ENCODE measurements around the gene E2F7.

The E2F7 gene

DNA sequence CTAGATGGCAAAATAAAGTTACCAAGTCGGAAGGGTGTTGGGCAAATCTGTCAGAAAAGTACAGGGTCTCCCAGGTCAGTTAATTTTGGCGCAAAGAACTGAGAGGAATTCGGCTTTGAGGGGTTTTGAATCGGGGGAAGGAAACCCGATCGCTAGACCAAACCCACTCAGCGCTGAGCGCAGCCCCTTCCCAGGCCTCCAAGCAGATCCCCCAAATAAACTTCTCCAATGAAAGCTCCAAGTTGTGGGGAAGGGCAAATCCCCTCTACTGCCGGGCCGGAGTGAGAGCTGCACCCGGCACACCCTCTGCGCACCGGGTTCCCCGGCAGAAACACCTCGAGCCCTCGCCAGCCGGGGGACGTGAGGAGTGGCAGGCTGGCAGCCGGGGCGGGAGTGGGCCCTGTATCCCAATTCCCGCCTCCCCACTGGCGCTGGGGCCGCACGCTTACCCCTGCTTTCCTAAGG is 441 bp downstream of the E2F7 start:
- no peak for DNase-seq

DNA sequence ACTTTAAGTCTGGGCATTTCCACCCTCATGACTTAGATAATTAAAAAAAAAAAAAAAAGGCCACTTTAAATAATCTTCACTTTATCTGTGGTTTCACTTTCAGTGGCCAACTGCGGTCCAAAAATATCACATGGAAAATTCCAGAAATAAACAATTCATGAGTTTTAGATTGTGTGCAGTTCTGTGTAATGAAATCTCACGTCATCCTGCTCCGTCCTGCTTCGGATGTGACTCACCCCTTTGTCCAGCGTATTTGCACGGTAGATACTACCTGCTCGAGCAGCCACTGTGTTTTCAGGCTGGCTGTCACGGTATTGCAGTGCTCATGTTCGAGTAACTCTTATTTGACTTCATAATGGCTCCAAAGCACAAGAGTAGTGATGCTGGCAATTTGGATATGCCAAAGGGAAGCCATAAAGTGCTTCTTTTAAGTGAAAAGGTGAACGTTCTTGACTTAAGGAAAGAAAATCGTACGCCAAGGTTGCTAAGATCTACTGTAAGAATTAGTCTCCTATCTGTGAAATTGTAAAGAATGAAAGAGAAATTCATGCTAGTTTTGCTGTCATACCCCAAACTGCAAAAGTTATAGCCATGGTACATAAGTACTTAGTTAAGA is 2.4 kb downstream of the E2F7 start:
- DNase-seq, result no peak

DNA sequence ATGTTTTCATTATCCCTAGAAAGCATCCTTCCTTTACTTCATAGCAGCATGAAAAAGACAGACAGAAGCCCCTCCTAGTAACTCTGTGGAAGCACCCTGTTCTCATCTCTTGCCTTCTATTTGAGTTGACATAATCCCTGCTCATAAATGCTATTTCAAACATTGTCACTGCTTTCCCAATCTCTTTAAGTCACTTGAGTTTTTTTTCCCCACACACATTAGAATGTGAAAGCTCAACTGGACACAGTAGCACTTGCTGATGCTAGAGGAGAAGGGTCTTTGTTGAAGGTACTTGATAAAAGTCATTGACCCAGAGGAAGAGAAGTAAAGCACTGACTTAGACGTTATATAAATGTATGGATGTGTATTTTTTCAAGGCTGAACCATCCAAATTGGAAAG is 3.0 kb downstream of the E2F7 start:
- DNase-seq, result no peak

DNA sequence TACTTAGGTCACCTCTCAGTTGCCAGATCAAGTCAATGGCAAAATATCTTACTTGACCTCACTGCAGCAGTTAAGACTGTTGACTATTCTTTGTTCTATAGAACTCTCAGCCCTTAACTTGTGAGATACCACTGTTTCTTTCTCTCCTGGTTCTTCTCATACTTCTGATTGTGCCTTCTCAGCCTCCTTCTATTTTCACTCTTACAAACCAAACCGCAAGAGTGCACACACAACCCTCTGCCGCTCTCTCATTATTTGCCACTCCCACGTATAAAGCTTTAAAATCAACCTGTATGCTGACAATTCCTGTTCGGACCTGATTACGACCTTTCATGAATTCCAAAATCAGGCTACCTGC is 4.5 kb downstream of the E2F7 start:
- DNase-seq, result no peak

DNA sequence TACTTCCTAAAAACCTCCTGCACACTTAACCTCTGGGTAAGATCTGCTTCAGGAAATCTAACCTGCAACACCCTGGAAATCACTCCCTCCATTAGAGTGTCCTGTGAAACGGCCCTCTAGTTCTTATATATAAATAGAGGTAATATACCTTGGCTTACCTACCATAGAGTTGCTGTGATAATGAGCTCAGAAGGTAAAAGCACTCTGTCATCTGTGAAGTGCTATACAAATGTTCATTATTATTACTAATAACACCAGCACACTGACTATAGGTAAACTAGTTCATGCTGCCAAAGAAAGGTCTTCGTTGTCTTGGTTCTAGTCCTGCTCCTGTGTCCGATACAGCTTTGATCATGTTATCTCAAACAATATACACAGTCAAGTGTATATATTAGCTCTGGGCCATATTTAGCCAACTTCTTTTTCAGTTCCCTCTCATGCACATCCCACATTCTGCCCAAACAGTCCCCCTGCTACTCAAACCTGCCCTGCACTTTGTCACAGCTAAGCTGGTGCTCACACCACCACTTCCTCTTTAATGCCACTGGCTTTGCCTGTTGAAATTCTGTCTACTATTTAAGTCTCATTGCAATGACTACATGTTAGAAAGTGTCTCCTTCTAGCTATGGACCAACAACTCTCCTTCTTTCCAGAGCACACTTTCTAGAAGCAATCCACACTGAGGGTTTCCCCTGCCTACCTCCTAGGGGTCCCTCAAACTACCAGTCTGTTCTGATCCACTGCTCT is 5.1 kb downstream of the E2F7 start:
- DNase-seq, result no peak

DNA sequence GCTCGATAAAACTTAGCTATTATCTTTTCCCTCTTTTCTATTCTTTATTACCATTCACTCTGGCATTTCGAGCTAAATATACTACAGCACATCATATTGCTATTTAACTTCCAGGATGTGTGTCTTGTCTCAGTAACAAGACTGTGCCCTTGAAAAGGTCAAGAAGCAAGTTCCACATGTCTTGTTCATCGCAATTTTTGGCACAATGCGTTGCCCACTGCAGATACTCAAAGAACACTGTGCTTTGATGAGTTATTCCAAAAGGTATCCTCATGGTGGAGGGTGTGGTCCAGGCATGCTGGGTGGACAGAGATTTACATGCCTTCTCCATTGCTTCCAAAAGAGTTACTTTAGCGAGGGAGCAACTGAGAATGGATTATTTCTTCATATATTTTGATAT is 6.6 kb downstream of the E2F7 start:
- peak; percentile 18 for DNase-seq

DNA sequence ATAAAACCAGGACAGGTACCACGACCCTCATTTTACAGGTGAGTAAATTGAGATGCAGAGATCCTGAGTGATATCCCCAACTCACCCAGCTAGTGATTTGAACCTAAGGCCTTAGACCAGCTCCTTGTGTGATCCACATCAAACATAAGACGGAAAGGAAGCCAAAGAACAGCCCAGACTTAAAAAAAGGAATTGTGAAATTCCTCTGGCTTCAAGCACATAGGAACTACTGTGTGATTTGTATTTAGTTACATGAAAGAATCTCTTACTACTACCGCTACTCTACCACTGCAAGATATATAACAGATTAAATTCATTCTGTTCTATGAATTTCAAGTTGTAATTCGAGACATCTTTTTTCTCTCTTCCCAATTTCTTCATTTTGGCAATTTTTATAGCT is 10.5 kb downstream of the E2F7 start:
- no peak for DNase-seq

DNA sequence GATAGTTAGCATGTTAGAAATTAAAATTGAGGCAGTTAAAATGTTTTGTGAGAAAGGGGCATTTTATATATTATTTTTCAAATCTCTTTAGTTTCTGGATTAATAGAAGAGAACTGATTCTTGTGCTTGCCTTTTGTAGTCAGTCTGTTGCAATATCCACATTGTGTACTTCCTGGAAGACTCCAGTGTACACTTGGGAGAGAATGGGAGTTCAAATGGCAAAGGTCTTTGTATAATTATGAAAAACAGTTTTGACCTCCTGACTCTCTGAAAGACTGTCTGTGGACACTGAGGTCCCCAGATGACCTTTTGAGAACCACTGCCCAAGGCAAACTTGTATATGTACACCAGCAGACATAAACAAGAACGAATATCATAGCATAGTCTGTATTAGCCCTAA is 12.1 kb downstream of the E2F7 start:
- DNase-seq, result no peak

DNA sequence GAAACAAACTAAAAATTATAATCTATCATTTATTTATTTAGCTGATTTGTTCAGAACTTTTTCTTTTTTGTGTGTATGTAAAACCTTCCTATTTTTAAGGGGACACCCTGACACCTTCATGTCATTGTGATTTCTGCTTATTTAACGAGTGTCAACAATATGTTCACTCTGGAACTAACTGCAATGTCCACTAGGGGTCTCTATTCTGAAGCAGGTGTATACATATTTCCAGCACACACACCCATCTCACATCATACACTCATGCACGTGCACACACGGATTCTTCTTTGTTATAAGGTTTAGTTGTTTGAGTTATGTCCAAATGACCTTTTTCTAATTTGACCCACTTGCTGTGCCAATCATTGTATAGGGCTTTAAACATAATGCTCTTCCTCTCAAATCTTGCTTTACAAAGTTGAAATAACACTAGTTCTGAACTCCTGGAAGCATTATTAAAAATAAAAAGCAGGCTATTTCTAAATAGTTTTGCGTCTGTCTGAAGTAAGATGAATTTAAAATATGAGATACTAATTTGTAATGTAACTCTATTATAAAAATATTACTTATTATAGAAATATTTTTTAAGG is 15.5 kb downstream of the E2F7 start:
- peak; percentile 63 for DNase-seq

DNA sequence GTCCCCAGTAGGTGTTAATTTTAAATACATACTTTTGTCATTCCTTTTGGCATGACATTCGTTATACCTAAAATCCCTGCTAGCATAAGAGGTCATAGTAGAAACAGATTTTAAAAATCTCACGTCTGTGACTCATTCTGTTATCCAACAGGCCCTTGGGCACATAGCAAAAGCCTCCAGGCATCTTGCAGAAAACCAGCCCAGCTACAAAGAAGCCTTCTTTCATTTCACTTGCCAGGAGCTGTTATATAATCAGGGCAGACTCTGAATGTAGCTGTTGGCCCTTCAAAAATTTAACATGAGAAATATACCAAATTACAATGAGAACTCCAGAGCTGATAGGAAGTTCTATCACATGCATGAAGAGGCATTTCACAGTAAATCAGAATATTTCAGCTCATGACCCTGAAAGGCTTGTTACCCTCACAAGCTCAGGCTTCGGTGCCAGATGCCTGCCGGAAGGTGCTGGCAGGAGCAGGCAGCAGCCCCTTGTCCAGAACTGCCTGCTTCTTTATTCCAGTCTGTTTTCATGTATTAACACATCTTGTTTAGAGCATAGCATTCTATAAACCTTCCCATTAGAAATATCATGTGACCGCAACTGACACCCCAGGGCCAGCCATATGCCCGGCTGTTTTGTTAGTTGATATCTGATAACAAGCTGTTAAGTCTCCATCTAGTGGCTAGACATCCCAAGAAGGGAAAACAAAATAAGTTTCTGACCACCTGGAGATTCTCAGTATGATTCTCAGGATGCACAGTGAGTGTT is 17.8 kb downstream of the E2F7 start:
- DNase-seq, result no peak

DNA sequence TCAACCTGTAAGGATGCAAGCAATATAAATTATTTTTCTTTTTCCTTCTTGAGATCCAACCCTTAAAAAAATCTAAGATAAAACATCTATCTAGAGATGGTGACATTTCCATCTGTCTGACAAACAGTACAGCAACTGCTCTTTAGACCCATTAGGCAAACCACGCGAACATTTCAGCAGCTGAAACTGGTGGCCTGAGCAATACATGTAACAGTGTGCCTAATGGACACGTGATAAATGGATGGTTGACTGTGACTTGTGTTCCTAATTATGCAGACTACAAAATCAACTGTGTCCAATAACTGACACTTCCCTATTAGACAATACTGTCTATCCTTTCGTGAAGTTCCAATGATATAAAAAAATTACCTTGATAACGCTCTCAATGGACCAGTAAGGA is 18.9 kb downstream of the E2F7 start:
- DNase-seq, result no peak

DNA sequence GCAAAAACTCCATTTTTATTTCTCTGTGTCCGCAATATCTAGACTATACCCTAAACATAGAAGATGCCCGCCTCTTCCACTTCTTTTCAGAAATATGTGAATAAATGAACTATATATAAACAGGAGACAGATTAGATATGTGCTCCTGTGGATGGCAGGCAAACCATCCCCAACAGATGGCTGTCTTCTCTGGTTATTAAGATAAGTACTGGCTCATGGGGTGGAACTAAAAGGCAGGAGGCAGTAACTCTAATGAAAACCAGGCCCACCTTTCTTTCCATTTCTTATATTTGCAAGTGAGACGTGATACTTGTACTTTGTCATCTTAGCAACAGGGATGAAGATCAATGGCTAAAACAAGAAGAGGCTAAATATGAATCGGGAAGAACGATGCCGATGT is 20.2 kb downstream of the E2F7 start:
- DNase-seq, result no peak

DNA sequence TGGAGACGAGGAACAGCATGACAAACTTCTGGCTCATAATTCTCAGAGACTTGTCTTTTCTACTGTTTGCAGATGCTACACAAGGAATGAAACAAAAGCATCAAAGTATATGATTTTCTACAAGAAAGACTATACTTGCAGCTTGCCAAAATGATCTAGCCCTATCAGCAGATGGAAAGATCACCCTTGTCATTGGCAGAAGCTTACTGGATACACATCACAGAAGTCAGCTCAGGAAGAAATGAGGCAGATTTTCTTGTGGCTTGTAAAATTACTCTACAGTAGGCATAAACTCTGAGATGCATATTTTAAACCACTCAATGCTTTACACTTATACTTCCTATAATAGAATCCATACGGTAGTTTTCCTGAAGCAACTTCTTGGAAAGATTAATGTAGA is 20.6 kb downstream of the E2F7 start:
- DNase-seq, result no peak

DNA sequence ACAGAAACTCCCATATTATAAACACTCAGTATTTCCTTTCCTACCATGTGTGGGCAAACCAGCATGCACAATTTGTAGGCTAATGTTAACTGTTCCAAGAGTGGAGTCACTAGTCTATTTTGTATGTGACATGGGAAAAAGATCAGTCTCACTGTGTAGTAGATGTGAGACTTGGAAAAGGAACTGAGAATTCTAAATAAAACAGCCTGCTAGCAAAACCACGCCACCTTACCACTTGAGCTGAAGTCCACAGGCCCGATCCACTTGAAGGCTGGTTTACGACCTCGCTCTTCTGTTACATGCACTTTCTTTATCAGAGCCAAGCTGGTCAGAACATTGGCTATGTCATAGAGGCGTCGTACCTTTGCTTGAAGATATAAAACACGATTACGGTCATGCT is 22.5 kb downstream of the E2F7 start:
- DNase-seq, result no peak

DNA sequence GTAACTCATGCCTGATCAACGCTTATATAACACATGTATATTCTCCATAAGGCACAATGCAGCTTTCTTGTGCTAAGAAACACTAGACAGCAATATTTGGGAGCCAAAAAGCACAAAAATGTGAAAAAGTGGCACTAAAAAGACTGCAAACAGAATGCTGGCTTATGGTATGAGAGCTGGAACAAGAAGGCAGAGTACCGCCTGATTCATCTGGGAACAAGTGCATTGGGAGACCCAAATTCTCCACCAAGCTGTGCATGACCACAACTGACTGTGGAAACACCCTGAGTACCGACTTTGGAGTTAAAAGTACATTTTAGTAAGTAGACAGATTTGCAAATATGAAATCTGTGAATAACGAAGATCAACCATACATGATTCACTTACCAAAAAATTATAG is 25.1 kb downstream of the E2F7 start:
- DNase-seq, result no peak

DNA sequence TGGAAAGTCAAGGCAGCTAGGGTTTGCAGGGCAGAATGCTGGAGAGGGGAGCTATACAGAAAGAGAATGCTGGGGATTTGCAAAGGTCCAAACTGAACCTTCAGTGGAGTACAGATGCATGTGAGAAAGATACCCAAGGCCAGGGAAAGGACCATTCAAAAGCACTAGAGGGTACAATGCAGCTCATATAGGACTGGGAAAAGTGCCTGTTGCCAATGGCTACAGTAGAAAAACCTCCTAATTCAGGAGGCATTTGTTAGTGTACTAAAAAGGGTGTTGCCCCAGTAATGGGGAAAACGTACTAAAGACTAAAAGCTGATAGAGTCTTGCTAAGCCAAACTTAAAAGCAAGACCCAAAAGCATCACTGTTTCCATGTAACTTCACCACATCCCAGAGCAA is 30.1 kb downstream of the E2F7 start:
- DNase-seq, result no peak

DNA sequence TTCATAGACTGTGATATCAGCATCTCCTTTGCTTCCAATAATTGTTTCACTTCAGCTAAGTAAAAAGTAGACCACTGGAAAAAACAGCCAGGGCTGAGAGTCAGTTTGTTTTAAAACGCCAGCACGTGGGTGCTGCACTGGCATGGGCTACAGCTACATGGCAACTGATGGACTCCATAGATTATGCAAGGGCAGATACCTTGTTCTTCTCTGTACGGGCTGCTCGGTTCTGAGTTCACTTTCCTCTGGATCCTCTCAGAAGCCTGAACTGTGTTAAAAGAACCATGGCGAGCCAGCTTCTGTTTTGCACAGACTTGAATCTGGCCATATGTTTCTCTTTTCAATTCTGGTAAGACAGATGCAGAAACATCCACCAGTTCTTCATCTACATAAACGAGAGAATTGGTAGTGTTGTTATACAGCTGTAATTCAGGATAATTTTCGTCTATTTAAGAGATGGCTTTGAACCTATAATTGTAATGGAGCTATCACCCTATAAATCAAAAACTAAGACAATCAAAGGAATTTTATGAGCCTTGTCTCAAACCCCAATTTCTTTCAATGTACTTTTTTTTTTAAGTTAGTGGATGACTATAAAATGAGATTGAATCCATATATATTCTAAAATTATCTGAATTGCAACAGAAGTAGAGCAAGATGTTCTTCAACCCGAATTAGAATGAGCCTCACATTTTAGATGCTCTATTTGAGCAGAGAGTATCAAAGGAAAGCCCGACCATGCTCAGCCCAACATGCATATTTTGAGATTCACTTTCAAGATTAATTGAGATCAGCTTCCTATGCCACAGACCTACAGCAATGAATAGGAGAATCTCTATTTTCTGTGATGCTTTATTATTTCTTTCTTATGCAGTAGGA is 31.5 kb downstream of the E2F7 start:
- DNase-seq, result no peak

DNA sequence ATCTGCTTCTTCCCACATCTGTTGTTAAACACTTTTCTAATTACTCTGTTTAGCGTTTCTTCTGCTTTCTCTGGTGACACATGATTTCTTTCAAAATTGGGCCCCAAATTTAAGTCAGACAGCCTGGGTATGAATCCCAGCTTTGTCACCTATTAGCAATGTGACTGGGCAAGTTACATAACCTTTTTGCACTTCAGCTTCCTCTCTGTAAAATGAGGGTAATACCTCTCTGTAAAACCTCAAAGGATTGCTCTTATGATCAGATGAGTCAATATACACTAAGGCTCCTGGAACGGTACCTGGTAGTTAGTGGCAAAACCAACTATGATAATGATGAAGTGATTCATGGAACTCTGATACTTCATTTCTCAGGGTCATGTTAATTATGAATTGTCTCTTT is 33.0 kb downstream of the E2F7 start:
- no peak for DNase-seq

DNA sequence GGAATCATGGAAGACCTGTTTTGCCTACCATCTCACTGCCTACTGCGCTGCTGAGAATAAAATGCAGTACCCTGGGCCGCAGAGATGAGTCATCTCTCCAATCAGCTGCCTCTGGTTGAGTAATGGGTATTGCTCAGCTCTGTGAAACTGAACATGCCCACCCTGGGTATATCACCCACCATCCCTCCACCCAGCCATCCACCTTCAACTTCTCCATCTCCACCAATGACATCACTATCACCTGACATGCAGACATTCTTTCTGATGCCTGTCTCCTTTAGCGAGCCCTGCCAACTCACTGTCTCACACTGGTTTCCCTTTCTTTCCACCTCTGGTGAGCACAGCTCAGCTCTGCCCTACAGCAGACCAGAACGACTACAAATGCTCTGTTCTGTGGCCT is 33.6 kb downstream of the E2F7 start:
- peak; percentile 18 for DNase-seq

DNA sequence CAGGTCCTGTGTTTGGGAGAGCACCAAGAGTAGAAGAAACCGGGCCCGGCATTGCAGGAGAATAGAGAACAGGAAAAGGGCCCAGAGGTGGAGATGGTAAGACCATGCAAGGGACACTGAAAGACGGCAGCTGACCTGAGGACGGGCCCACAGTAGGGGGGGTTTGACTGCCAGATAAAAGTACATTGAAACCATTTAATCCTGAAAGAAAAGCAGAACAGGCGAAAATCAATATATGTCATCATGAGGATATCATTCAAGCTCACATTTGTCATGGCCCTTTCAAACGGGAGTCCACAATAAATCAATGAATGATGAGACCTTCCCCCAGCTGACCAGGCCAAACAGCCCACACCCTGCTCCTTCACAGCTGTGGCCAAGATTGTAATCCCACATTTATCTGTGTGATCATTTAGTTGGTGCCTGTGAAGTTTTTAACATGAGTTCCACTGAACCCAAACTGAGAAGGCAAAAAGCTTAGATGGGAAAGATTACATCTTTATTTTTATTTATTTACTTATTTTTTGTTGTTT is 39.5 kb downstream of the E2F7 start:
- DNase-seq, result no peak

DNA sequence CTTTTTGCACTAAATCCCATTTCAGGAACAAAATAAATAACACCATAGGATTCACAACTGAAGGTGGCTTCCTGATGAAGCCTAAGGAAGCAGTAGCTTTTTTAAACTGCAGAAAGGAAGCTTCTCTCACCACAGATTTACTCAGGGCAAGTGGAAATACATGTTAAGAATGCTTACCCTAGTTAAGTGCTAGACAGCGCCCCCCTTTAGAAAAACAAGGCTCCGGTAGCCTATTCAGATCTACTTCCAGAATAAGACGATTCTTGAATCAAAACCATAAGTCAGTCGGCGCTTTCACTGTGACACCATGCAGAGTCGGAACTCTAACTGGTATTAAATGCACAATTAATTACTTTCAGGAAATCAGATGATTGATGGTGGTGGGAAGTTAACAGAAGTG is 41.9 kb downstream of the E2F7 start:
- DNase-seq, result no peak

DNA sequence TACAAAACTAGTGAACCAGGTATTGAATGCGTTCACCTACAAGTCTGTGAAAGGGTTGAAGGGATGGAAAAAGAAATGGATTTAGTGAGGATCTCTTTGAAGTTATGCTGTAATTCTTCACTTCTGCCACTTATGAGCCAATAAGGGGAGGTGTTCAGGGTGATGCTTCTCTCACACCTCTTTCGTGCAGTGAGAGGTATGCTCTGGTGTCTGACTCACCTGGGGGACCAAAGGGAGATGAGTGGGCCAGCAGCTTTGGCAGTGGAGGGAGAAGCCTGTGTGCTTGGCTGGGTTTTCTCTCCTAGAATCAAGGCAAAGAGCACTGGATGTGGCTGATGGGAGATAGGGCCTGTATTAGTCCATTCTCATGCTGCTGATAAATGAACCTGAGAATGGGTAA is 45.4 kb downstream of the E2F7 start:
- DNase-seq, result no peak

Data from fibroblast of skin of back (primary cell).